Measurements from ENCODE around the gene DNM3.

Gene DNM3

GRCh38 chr1:172238965-172239364 is 397.7 kb downstream of the DNM3 start:
- no peak for DNase-seq (ENCODE audit: low read depth)

- no peak for DNase-seq (ENCODE audit: low read depth)
Observed at GRCh38 chr1:172239901-172240300, 398.6 kb downstream of the DNM3 start.

- DNase-seq (ENCODE audit: low read depth) = no peak
Observed at GRCh38 chr1:172241540-172241939, 400.2 kb downstream of the DNM3 start.

GRCh38 chr1:172244865-172245264 is 403.6 kb downstream of the DNM3 start:
- no peak for DNase-seq (ENCODE audit: low read depth)

- no peak for DNase-seq (ENCODE audit: low read depth)
Observed at GRCh38 chr1:172245788-172246187, 404.5 kb downstream of the DNM3 start.

GRCh38 chr1:172246521-172247390 is 405.5 kb downstream of the DNM3 start:
- DNase-seq (ENCODE audit: low read depth) = no peak

GRCh38 chr1:172251486-172251885 is 410.2 kb downstream of the DNM3 start:
- no peak for DNase-seq (ENCODE audit: low read depth)

- DNase-seq (ENCODE audit: low read depth) = no peak
Observed at GRCh38 chr1:172252321-172252720, 411.0 kb downstream of the DNM3 start.

GRCh38 chr1:172252958-172253357 is 411.7 kb downstream of the DNM3 start:
- DNase-seq (ENCODE audit: low read depth) = no peak

- DNase-seq (ENCODE audit: low read depth) = no peak
Observed at GRCh38 chr1:172254521-172255222, 413.4 kb downstream of the DNM3 start.

- no peak for DNase-seq (ENCODE audit: low read depth)
Observed at GRCh38 chr1:172255223-172255560, 413.9 kb downstream of the DNM3 start.

- no peak for DNase-seq (ENCODE audit: low read depth)
Observed at GRCh38 chr1:172265905-172266304, 424.6 kb downstream of the DNM3 start.

- DNase-seq (ENCODE audit: low read depth) = peak; percentile 48
Observed at GRCh38 chr1:172266528-172267174, 425.4 kb downstream of the DNM3 start.

GRCh38 chr1:172268237-172268636 is 426.9 kb downstream of the DNM3 start:
- no peak for DNase-seq (ENCODE audit: low read depth)

GRCh38 chr1:172269084-172269483 is 427.8 kb downstream of the DNM3 start:
- no peak for DNase-seq (ENCODE audit: low read depth)

- DNase-seq (ENCODE audit: low read depth) = peak; percentile 8
Observed at GRCh38 chr1:172269644-172270043, 428.3 kb downstream of the DNM3 start.

- no peak for DNase-seq (ENCODE audit: low read depth)
Observed at GRCh38 chr1:172270605-172271004, 429.3 kb downstream of the DNM3 start.

GRCh38 chr1:172272087-172272486 is 430.8 kb downstream of the DNM3 start:
- no peak for DNase-seq (ENCODE audit: low read depth)

GRCh38 chr1:172273647-172274396 is 432.5 kb downstream of the DNM3 start:
- no peak for DNase-seq (ENCODE audit: low read depth)

GRCh38 chr1:172275478-172275877 is 434.2 kb downstream of the DNM3 start:
- DNase-seq (ENCODE audit: low read depth) = no peak

- DNase-seq (ENCODE audit: low read depth) = no peak
Observed at GRCh38 chr1:172276120-172276818, 435.0 kb downstream of the DNM3 start.

GRCh38 chr1:172277275-172277674 is 436.0 kb downstream of the DNM3 start:
- no peak for DNase-seq (ENCODE audit: low read depth)
